Osteoblast (primary cell): Measurements from ENCODE around the gene PADI3. TPM values are rescaled to one million over a fixed set of nuclear protein-coding genes. Genes with fewer than 3 reads are reported as not detected.
A peak's percentile ranks its signal among the peaks of the same experiment; 100 is the strongest.

Source experiments
- DNase-seq: peaks from one replicate; pipeline ENCODE4 v3.0.0; 2011; ENCODE audit warnings: low spot score, mixed read lengths; ENCODE audit not compliant: insufficient read length; ENCODE audit errors: missing footprints
- H2AFZ ChIP-seq: 2 replicates; pipeline ENCODE4 v1.6.0; 2011; ENCODE audit warnings: mild to moderate bottlenecking, low read length
- H3K27ac ChIP-seq: 2 replicates; pipeline ENCODE4 v1.5.1; 2011; ENCODE audit warnings: mild to moderate bottlenecking, low read depth, low read length, moderate library complexity
- H3K27me3 ChIP-seq: 2 replicates; pipeline ENCODE4 v1.6.0; 2012; ENCODE audit warnings: mild to moderate bottlenecking, control low read depth, inconsistent platforms, low read length, moderate library complexity; ENCODE audit not compliant: insufficient read depth
- H3K36me3 ChIP-seq: 2 replicates; pipeline ENCODE4 v1.5.1; 2011; ENCODE audit warnings: mild to moderate bottlenecking, low read length, control low read depth, moderate library complexity; ENCODE audit not compliant: insufficient read depth
- H3K4me1 ChIP-seq: 2 replicates; pipeline ENCODE4 v1.5.1; 2011; ENCODE audit warnings: mild to moderate bottlenecking, low read length, control low read depth, moderate library complexity; ENCODE audit not compliant: insufficient read depth
- H3K4me2 ChIP-seq: 2 replicates; pipeline ENCODE4 v1.6.0; 2011; ENCODE audit warnings: mild to moderate bottlenecking, low read length; ENCODE audit not compliant: insufficient read depth
- H3K4me3 ChIP-seq: fragments of 200-600 bp; sonication (generic); 3 replicates; pipeline ENCODE4 v1.5.1; 2012; ENCODE audit warnings: mild to moderate bottlenecking, low read length, inconsistent platforms; ENCODE audit not compliant: insufficient read depth
- H3K79me2 ChIP-seq: 2 replicates; pipeline ENCODE4 v1.6.0; 2012; ENCODE audit warnings: mild to moderate bottlenecking, low read length, control low read depth, inconsistent platforms; ENCODE audit not compliant: insufficient read depth
- H3K9me3 ChIP-seq: 2 replicates; pipeline ENCODE4 v1.5.1; 2011; ENCODE audit warnings: low read depth, low read length, control low read depth
- H4K20me1 ChIP-seq: 2 replicates; pipeline ENCODE4 v1.6.0; 2012; ENCODE audit warnings: mild to moderate bottlenecking, low read length, control low read depth; ENCODE audit not compliant: insufficient read depth
- total RNA-seq: library from RNA; depleted of rRNA; stranded (reverse); fragments of >200 nt; gene quantifications from 2 replicates; pipeline ENCODE4 v1.2.3, GENCODE V29; 2012
- TF ChIP-seq, protein P1 (sequence below): IDR thresholded peaks from 2 replicates; pipeline ENCODE4 v1.5.1; 2011; ENCODE audit warnings: mild to moderate bottlenecking, low read depth, low read length, moderate library complexity; ENCODE audit errors: extremely low read depth

Gene PADI3
- total RNA-seq, 1 donor, result not detected

DNA sequence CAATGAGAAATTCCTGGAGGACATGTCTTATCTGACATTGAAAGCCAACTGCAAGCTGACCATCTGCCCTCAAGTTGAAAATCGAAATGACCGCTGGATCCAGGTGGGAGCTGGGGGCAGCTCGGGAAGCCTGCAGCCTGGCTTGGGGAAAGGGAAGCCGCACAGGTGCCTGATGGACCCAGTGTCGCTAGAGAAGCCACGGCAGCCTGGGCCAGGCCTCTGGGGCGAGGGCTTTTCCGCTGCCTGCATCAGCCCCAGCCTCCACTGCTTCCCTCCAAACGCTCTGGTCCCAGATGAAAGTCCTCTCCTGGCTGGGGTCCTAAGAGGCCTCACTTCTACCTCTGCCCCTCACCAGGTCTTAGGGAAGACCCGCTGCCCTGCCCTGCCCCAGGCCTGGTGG, 18.8 kb upstream of the PADI3 start:
- Histone ChIP-seq H4K20me1 (no peaks in the 10 kb centered on the region), H3K4me2 (no peak overlapping the region), H3K27me3 (no peaks in the 10 kb centered on the region), H3K79me2 (no peaks in the 10 kb centered on the region), H3K9me3 (no peaks in the 10 kb centered on the region), H3K36me3 (no peaks in the 10 kb centered on the region), H3K4me3 (no peak overlapping the region), H2AFZ (no peak overlapping the region), H3K4me1 (peaks cover 28% of the 10 kb centered on the region), H3K27ac (no peak overlapping the region)
- no peak for DNase-seq
- TF ChIP-seq, protein P1, sequence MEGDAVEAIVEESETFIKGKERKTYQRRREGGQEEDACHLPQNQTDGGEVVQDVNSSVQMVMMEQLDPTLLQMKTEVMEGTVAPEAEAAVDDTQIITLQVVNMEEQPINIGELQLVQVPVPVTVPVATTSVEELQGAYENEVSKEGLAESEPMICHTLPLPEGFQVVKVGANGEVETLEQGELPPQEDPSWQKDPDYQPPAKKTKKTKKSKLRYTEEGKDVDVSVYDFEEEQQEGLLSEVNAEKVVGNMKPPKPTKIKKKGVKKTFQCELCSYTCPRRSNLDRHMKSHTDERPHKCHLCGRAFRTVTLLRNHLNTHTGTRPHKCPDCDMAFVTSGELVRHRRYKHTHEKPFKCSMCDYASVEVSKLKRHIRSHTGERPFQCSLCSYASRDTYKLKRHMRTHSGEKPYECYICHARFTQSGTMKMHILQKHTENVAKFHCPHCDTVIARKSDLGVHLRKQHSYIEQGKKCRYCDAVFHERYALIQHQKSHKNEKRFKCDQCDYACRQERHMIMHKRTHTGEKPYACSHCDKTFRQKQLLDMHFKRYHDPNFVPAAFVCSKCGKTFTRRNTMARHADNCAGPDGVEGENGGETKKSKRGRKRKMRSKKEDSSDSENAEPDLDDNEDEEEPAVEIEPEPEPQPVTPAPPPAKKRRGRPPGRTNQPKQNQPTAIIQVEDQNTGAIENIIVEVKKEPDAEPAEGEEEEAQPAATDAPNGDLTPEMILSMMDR, result no peak

DNA sequence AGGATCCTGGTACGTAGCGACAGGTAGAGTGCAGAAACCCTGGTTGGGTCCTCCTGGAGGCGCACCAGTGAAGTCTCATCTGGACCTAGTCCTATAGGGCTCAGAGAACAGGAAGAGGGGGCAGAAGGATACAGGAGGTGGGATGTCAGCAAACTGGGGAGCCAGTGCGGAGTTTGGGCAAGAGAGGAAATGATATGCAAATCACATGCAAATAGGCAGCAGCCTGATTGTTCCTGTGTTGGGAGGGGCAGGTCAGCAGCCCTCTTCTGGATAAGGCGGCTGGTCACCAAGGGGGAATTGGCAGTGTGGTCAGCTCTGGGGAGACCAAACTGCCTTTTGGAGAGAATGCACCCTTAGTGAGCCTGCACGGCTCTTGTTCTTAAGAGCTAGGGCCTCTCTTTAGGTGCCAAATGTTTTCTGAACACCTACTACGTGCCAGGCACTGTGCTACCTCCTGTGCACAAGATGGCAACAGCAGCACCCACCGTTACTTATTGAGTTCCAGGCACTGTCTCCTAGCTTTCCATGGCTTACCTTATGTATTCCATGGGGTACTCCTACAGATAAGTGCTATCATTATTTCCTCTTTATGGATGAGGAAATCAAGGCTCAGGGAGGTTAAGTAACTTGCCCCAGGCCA, 18.1 kb upstream of the PADI3 start:
- Histone ChIP-seq H3K36me3 (no peaks in the 10 kb centered on the region), H2AFZ (no peak overlapping the region), H3K4me1 (peaks cover 28% of the 10 kb centered on the region), H3K4me2 (no peak overlapping the region), H3K4me3 (no peak overlapping the region), H3K27ac (no peak overlapping the region), H4K20me1 (no peaks in the 10 kb centered on the region), H3K79me2 (no peaks in the 10 kb centered on the region), H3K9me3 (no peaks in the 10 kb centered on the region), H3K27me3 (no peaks in the 10 kb centered on the region)
- no peak for DNase-seq
- TF ChIP-seq, protein P1, result no peak

- TF ChIP-seq, protein P1, result no peak
- Histone ChIP-seq H3K79me2 (no peaks in the 10 kb centered on the region), H3K4me2 (peak overlapping the region; percentile 30), H3K27ac (peak overlapping the region; percentile 83), H3K9me3 (no peaks in the 10 kb centered on the region), H3K27me3 (no peaks in the 10 kb centered on the region), H2AFZ (no peak overlapping the region), H3K4me3 (peak overlapping the region; percentile 2), H3K4me1 (peaks cover 21% of the 10 kb centered on the region), H4K20me1 (no peaks in the 10 kb centered on the region), H3K36me3 (no peaks in the 10 kb centered on the region)
- DNase-seq, result peak; percentile 95
Observed at GRCh38 chr1:17232759-17233661, 15.9 kb upstream of the PADI3 start.

GRCh38 chr1:17233675-17234320, 15.1 kb upstream of the PADI3 start:
- Histone ChIP-seq H3K4me1 (peaks cover 21% of the 10 kb centered on the region), H3K27ac (peak overlapping the region; percentile 83), H3K4me2 (peak overlapping the region; percentile 31), H4K20me1 (no peaks in the 10 kb centered on the region), H3K36me3 (no peaks in the 10 kb centered on the region), H3K79me2 (no peaks in the 10 kb centered on the region), H2AFZ (no peak overlapping the region), H3K27me3 (no peaks in the 10 kb centered on the region), H3K4me3 (no peak overlapping the region), H3K9me3 (no peaks in the 10 kb centered on the region)
- TF ChIP-seq, protein P1, result no peak
- peak; percentile 98 for DNase-seq
